Fibroblast of the aortic adventitia (primary cell): ENCODE results near the gene RPL18. TPM values are rescaled to one million over a fixed set of nuclear protein-coding genes. Genes with fewer than 3 reads are reported as not detected.
A peak's percentile ranks its signal among the peaks of the same experiment; 100 is the strongest.

Experiments used
- DNase-seq: peaks from one replicate; pipeline ENCODE4 v3.0.0-alpha.2; 2010; ENCODE audit warnings: low read depth
- H3K4me3 ChIP-seq: 2 replicates; pipeline ENCODE4 v1.5.1; 2011; ENCODE audit warnings: low read depth, mild to moderate bottlenecking, control low read depth, low read length, moderate library complexity
- total RNA-seq: library from RNA; depleted of rRNA; stranded (reverse); fragments of >200 nt; gene quantifications from 2 replicates; pipeline ENCODE4 v1.2.3, GENCODE V29; 2012; ENCODE audit warnings: low replicate concordance
- TF ChIP-seq, protein P1 (sequence below): IDR thresholded peaks from 2 replicates; pipeline ENCODE4 v1.5.1; 2011; ENCODE audit warnings: mild to moderate bottlenecking, low read length, control low read depth, inconsistent platforms; ENCODE audit not compliant: insufficient read depth

Gene RPL18
- total RNA-seq, 1 donor, result 1,782 TPM

DNA sequence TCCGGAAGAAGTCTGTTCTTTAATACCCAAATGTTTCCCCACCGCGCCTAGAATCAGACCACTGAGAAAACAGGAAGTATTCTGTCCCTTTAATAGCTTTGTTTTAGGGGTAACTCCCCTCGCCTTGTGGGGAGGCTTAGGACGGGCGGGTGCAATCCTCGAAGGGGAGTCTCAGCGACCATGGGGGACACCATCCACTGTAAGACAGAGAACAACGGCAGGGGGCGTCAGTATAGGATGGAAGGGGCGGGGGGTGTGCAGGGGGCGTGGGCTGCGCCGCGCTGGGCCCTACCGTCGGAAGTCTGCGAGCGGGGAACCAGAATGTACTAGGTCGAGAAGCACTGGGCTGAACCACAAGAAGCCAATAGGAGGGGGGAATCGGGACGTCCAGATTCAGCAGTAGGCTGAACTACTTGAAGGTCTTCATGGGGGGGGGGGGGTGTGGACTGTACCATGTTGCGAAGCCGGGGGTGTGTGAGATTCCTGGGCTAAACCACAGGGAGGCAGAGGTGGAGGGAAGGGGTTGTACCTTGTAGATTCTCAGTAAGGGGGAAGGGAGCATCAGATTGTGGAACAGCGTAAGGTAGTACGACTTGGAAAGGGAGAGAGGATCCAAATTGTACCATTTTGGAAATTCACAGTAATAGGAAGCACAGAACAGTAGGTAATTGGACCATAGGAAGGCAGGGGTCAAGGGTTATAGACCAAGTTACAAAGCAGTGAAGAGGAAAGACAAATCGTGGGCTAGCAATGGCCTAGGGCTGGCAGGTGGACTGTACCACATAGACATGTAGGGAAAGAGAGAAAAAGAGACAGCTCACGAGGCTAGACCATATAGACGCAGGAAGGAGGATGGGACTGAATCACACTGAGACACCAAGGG lies 19.2 kb upstream of the RPL18 start:
- peak; percentile 98 for DNase-seq
- peak overlapping the region; percentile 75 for H3K4me3 ChIP-seq
- TF ChIP-seq, protein P1, sequence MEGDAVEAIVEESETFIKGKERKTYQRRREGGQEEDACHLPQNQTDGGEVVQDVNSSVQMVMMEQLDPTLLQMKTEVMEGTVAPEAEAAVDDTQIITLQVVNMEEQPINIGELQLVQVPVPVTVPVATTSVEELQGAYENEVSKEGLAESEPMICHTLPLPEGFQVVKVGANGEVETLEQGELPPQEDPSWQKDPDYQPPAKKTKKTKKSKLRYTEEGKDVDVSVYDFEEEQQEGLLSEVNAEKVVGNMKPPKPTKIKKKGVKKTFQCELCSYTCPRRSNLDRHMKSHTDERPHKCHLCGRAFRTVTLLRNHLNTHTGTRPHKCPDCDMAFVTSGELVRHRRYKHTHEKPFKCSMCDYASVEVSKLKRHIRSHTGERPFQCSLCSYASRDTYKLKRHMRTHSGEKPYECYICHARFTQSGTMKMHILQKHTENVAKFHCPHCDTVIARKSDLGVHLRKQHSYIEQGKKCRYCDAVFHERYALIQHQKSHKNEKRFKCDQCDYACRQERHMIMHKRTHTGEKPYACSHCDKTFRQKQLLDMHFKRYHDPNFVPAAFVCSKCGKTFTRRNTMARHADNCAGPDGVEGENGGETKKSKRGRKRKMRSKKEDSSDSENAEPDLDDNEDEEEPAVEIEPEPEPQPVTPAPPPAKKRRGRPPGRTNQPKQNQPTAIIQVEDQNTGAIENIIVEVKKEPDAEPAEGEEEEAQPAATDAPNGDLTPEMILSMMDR, result no peak

DNA sequence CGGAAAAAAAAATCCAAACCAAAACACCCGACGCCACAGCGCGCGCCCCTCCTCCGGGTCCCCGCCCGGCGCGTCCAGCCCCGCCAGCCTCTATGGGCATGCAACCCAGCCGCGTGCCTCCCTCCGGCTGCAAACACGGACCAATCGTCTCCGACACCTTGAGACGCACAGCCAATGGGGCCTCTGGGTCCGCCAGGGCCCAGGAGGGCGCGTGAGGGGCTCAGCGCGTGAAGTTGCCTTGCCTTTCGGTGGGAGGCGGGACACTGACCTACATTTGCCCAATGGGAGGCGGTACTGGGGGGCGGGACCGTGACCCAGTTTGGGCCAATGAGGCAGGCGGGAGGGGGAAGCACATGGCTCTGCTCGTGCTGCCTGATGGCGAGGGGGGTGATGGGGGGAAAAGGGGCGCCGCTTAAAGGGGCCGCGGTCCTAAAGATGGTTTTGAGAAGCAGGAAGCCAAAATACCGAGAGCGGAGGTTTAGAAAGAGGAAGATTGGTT lies 18.5 kb upstream of the RPL18 start:
- H3K4me3 ChIP-seq, result peak overlapping the region; percentile 75
- peak; percentile 99 for DNase-seq
- TF ChIP-seq, protein P1, result no peak

DNA sequence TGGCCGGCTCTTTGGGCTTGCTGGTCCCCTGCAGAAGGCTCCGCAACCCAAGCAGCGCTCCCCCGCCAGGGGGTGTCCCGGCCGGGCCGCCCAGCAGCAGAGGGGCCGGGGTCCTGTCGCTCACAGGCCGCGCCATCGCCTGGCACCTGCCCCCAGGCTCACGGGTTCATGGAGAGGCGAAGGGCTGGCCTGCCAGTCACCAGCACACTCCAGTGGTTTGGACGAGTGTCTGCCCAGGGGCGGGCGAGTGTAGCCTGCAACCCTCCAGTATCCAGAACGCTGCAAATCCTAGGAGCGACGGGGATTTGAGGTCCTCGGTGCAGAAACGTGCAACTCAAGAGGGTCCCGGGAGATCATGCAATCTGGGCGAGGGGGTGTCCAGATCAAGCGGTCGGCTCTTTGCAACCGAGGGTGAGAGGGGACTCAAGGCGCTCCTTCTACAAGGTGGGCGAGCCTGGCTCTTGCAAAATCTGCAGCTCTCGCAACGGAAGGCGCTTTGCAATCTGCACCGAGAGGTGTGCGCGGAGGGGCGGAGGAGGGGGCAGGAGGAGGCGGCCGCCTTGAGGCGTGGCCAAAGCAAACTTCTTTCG lies 18.0 kb upstream of the RPL18 start, which contains the start of gene DBP:
Gene DBP (minus strand): TSS at position 521 of the 590 bp plus-strand sequence. CDS start 385 bp downstream, at position 136.
- TF ChIP-seq, protein P1, result peak; percentile 12
- no peak for DNase-seq
- H3K4me3 ChIP-seq, result peak within 1 kb of the TSS; percentile 75

DNA sequence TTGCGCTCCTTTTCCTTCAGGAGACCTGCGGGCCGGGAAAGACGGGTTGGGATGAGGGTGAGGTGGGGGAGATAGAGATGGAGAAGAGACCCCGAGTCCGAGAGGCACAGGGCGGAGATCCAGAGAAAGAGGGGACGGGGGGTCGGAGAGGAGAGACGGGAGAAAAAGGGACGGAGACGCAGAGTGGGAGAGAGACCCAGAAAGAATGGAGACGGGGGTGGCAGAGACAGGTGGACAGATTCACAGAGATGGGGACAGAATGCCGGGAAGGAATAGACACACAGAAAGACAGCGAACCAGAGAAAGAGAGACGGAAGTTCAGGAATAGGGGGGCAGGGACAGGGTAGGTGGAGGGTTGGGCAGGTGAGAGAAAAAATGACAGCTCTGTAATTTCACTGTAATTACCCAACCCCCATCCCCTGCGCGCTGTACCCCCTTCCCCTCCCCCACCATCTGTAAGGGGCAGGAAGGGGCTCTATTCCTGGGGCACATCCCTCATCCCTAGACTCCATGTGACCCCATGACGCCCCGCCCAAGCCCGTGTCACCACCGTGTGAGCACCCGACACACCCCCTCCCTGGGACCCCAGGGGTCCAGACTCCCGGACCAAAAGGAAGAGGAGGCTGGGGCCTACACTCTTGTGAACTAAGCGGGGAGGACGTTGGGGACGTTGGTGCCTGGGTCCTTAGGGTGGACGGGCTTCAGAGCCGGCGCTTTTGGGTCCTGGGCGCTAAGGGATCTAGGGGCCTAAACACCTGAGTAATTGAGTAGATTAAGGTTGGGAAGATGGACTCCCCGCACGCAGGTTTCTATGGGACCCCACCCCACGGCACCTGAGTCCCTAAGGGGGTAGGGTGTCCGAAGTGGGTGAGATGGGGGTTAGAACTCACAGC lies 17.2 kb upstream of the RPL18 start:
- peak overlapping the region; percentile 73 for H3K4me3 ChIP-seq
- TF ChIP-seq, protein P1, result no peak
- no peak for DNase-seq

DNA sequence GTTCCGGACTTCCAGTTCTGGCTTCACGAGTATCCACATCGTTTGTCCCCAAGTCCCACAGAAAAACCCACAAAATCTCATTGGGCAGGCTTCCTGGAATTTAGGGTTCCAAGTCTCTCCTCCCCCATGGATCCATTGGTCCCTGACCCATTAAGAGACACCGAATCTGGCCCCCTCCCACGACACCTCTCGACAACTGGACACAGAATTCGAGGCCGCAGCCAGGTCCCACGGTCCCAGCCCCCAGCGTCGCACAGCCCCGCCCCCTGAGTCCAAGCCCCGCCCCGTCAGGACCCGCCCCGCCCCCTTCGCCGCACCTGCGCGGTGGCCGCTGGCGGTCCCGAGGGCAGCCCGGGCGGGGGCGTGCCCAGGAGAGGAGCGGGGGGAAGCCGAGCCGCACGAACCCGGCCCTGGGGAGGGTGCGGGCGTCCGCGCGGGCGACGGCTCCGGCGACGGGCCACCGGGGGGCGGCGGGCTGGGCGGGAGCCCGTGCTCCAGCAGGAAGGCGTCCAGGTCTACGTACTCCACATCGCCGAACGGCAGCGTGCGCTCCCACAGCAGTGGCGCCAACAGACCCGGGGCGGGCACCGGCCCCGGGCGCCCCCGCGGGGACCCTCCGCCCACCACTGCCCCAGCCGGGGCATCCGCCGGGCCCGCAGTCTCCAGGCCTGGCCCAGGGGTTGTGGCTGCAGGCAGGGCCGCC lies 16.4 kb upstream of the RPL18 start:
- DNase-seq, result no peak
- TF ChIP-seq, protein P1, result no peak

More for the DNA sequence above, 16.4 kb upstream of the RPL18 start:
- peak overlapping the region; percentile 73 for H3K4me3 ChIP-seq
